ENCODE results near the gene MYH15.

The MYH15 gene

DNA sequence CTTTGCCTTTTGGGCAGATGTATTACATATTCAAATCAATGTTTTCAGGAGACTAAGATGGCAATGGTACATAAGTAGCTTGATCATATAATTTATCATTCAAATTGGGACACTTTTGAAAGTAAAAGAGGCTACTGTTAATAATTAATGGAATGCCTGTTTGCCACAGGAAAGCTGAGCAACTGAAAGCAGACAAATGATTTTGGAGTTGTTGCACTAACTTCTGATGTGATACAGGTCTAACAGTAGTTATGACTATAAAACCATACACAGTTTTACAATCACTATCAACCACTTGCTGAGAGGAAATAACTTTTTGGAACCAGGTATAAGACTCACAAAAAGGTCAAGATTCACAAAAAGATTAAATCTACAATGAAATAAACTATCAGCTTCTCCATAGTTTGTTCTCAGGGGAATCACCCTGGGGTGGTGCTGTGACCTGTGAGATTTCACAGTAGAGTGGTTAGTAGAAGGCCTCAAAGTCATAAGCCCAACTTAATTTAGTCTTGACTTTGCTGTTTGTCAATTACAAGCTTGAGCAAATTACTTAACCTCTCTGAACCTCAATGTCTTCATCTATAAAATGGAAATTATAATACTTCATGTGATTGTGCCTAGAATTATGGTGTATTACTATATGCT lies 171.4 kb downstream of the MYH15 start:
- DNase-seq (ENCODE audit: low read depth in 2 of 2), result no peak

DNA sequence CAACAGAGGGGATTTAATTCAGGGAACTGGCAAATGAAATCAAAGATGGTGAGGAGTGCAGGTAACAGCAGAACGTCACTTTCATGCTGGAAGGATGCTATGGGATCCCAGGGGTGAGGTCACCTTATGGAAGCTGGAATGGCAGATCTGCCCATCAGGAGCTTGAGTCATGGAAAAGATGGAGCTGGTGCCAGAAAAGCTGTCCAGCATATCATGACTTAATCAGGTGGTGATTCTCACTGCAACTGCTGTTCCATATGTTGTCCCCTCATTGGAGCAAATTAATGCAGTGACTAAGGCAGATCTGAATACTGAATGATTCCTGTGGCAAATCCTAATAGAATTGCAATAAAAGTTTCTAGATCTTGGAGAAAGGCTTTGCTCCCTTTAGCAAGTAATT lies 175.7 kb downstream of the MYH15 start:
- DNase-seq (ENCODE audit: low read depth in 2 of 2), result no peak

DNA sequence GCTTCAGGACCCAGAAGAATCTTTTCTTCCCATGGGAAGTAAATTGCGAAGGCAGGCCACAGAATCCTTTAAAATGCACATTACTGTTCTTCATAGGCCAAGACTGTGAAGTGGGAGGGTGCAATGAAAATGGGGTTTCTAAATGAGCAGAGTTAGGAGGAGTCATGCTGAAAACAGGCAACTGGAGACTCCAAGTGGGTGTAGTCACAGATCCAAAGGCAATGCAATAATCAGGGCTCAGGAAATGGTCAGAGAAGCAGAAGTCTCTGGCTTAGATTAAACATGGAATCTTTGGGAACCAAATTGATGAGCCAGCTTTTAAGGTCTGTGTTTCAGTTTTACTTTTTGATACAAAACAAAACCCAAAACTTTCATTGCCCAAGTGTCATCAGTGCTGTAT lies 176.4 kb downstream of the MYH15 start:
- DNase-seq (ENCODE audit: low read depth in 2 of 2), result no peak

DNA sequence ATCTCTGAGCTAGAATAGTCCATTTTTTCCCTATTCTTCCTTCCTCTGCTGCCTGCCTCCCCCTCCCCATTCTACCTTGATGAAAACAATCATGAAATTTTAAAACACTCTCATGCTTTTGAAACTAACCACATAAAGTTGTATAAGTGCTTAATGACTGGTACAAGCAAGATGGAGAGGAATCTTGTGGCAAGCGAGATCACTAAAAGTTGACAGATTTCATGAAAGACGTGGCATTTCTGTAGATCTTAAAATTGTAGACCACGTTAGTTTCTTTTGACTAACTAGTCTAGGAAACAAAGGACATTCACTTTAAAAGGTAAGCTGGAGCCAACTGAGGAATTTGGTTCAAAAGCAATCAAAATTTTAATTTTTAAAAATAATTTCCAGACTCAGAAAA lies 178.6 kb downstream of the MYH15 start:
- no peak for DNase-seq (ENCODE audit: low read depth in 2 of 2)
